ENCODE results near the gene BRSK1.
"Not testable (repeated sequence)": the region's sequence is repeated elsewhere in the genome, so short reads cannot be mapped to it uniquely, and the experiment has no call there.

The BRSK1 gene

GRCh38 chr19:55304279-55304978 is 20.6 kb downstream of the BRSK1 start:
- DNase-seq (ENCODE audit: low read depth): no peak

GRCh38 chr19:55304980-55305379 is 21.2 kb downstream of the BRSK1 start:
- DNase-seq (ENCODE audit: low read depth): no peak

GRCh38 chr19:55305491-55305890 is 21.7 kb downstream of the BRSK1 start:
- peak; percentile 11 for DNase-seq (ENCODE audit: low read depth)

GRCh38 chr19:55305983-55306562 is 22.3 kb downstream of the BRSK1 start:
- DNase-seq (ENCODE audit: low read depth): no peak

- DNase-seq (ENCODE audit: low read depth): no peak
Measured at GRCh38 chr19:55306712-55307111, 22.9 kb downstream of the BRSK1 start.

GRCh38 chr19:55308281-55308680 is 24.5 kb downstream of the BRSK1 start:
- no peak for DNase-seq (ENCODE audit: low read depth)

- DNase-seq (ENCODE audit: low read depth): no peak
Measured at GRCh38 chr19:55309448-55309847, 25.7 kb downstream of the BRSK1 start.

GRCh38 chr19:55310498-55310897 is 26.7 kb downstream of the BRSK1 start:
- DNase-seq (ENCODE audit: low read depth): no peak

- DNase-seq (ENCODE audit: low read depth): no peak
Measured at GRCh38 chr19:55311397-55311796, 27.6 kb downstream of the BRSK1 start.

GRCh38 chr19:55311797-55312196 is 28.0 kb downstream of the BRSK1 start:
- DNase-seq (ENCODE audit: low read depth): no peak

GRCh38 chr19:55312621-55313512 is 29.1 kb downstream of the BRSK1 start:
- DNase-seq (ENCODE audit: low read depth): no peak

GRCh38 chr19:55314396-55314795 is 30.6 kb downstream of the BRSK1 start:
- no peak for DNase-seq (ENCODE audit: low read depth)

- no peak for DNase-seq (ENCODE audit: low read depth)
Measured at GRCh38 chr19:55315956-55316525, 32.2 kb downstream of the BRSK1 start.

- DNase-seq (ENCODE audit: low read depth): no peak
Measured at GRCh38 chr19:55316646-55317045, 32.8 kb downstream of the BRSK1 start.

GRCh38 chr19:55319785-55320184 is 36.0 kb downstream of the BRSK1 start:
- DNase-seq (ENCODE audit: low read depth): no peak

- no peak for DNase-seq (ENCODE audit: low read depth)
Measured at GRCh38 chr19:55320844-55321419, 37.1 kb downstream of the BRSK1 start.

- DNase-seq (ENCODE audit: low read depth): no peak
Measured at GRCh38 chr19:55321466-55322137, 37.8 kb downstream of the BRSK1 start.

- no peak for DNase-seq (ENCODE audit: low read depth)
Measured at GRCh38 chr19:55322204-55322885, 38.5 kb downstream of the BRSK1 start.

- no peak for DNase-seq (ENCODE audit: low read depth)
Measured at GRCh38 chr19:55324662-55325061, 40.9 kb downstream of the BRSK1 start.

GRCh38 chr19:55325172-55325571 is 41.4 kb downstream of the BRSK1 start, which contains the start of gene TMEM150B:
TMEM150B (minus strand) TSS chr19:55325341; CDS start chr19:55321036, 4,305 bp downstream.
- no peak for DNase-seq (ENCODE audit: low read depth)

GRCh38 chr19:55328774-55329318 is 45.0 kb downstream of the BRSK1 start:
- not testable (repeated sequence) for DNase-seq (ENCODE audit: low read depth)

Measured in stimulated activated CD8-positive, alpha-beta memory T cell treated with anti-CD3 and anti-CD28 coated beads, Interleukin-12 subunit alpha, Interleukin-12 subunit beta, amount 100 ng/mL, for 1 hour (primary cell).